ENCODE data around the gene PTTG1IP. TPM values are rescaled to one million over a fixed set of nuclear protein-coding genes. Genes with fewer than 3 reads are reported as not detected.

Gene PTTG1IP
- total and polyA plus RNA-seq, 2 of the 4 experiments (the other 2 are of a cell fraction): 167 to 194 TPM

GRCh38 chr21:44812640-44813039 is 60.9 kb downstream of the PTTG1IP start:
- no peak for DNase-seq
- no peak overlapping the region for H2AFZ ChIP-seq (replicated peaks; ENCODE audit: low read length, poor library complexity)
- H3K79me1 ChIP-seq (ENCODE audit: low read depth in 1 of 2, low read length in 2 of 2): peaks cover 37 to 86% of the 10 kb centered on the region in 2 experiments
- H4K91ac ChIP-seq (ENCODE audit: insufficient read depth, low read depth, low read length): no peak overlapping the region
- peaks cover 33% of the 10 kb centered on the region for H3K36me3 ChIP-seq (ENCODE audit: control insufficient read depth, insufficient read depth, low read length)
- no peak overlapping the region for H3K4me3 ChIP-seq (ENCODE audit: insufficient read depth, low read depth, low read length)
- H2AK5ac ChIP-seq (ENCODE audit: low read depth, low read length): no peak overlapping the region
- H2BK120ac ChIP-seq (ENCODE audit: low read depth, low read length): no peak overlapping the region
- ChIA-PET CTCF (no interaction called here), POLR2A (ENCODE audit: unreplicated experiment) (no interaction called here)
- H3K4me1 ChIP-seq (ENCODE audit: control insufficient read depth, insufficient read depth, low read length): peaks cover 7% of the 10 kb centered on the region; the same call in 1 of the 2 replicates
- intact Hi-C loops (cut with micrococcal nuclease): no loop called here
- in situ Hi-C loops (cut with MboI; ENCODE audit: low sequenced_read_pairs): loop anchor here (25.0 kb wide), 1 partner anchor 300 kb away; no protein-coding TSS in a partner anchor
- no peak overlapping the region for H3K27ac ChIP-seq (ENCODE audit: insufficient read depth, low read length)
- H4K8ac ChIP-seq (ENCODE audit: low read depth in 2 of 2, low read length in 2 of 2): no peak overlapping the region
- ATAC-seq (ENCODE audit: low read depth): no peak
- H3K4me2 ChIP-seq (ENCODE audit: low read depth, low read length): no peak overlapping the region
- no peak overlapping the region for H2BK20ac ChIP-seq (ENCODE audit: low read depth, low read length)
- dilution Hi-C loops (cut with HindIII; ENCODE audit: low sequenced_read_pairs, unreplicated experiment): no loop called here
- H2AK9ac ChIP-seq (replicated peaks; ENCODE audit: low read depth, low read length, poor library complexity): no peak overlapping the region
- no peak overlapping the region for H3K23ac ChIP-seq (ENCODE audit: low read depth, low read length)
- H3K9ac ChIP-seq (ENCODE audit: low read depth, low read length): no peak overlapping the region
- no CpG with 5 or more reads among the region's 14 CpGs for WGBS, 2 experiments (ENCODE audit: extremely low coverage in 2 of 2, insufficient read length in 1 of 2)
- no peak overlapping the region for H3K18ac ChIP-seq (ENCODE audit: low read depth, low read length)
- peaks cover 11% of the 10 kb centered on the region for H3K9me1 ChIP-seq (ENCODE audit: insufficient read depth, low read length)
- no peaks in the 10 kb centered on the region for H3K9me3 ChIP-seq (ENCODE audit: control insufficient read depth, insufficient read depth, low read length)
- peaks cover 78% of the 10 kb centered on the region for H4K20me1 ChIP-seq (ENCODE audit: insufficient read depth, low read length)
- TF ChIP-seq NFE2L2 (IDR thresholded peaks at IDR 0.05; ENCODE audit: low read depth, low read length) (no peak), RAD21 (IDR thresholded peaks at IDR 0.05; ENCODE audit: low read length) (no peak), ELK1 (IDR thresholded peaks at IDR 0.05; ENCODE audit: borderline replicate concordance, low read depth, low read length) (no peak), BHLHE40 (IDR thresholded peaks at IDR 0.05; ENCODE audit: low read depth, low read length) (no peak), POLR2A (IDR thresholded peaks at IDR 0.05; ENCODE audit: low read depth, low read length) (no peak), RFX5 (IDR thresholded peaks at IDR 0.05; ENCODE audit: low read depth, low read length) (no peak), MXI1 (IDR thresholded peaks at IDR 0.05; ENCODE audit: borderline replicate concordance, low read depth, low read length) (no peak), USF2 (IDR thresholded peaks at IDR 0.05; ENCODE audit: low read depth, low read length) (no peak), CTCF (conservative IDR thresholded peaks at IDR 0.05; ENCODE audit: low read depth, low read length) (no peak), CHD1 (IDR thresholded peaks at IDR 0.05; ENCODE audit: low read depth, low read length) (no peak), MAZ (IDR thresholded peaks at IDR 0.05; ENCODE audit: borderline replicate concordance, low read depth, low read length) (no peak), SMC3 (IDR thresholded peaks at IDR 0.05; ENCODE audit: low read depth, low read length) (no peak), MAFK (IDR thresholded peaks at IDR 0.05; ENCODE audit: low read depth, low read length) (no peak), RCOR1 (IDR thresholded peaks at IDR 0.05; ENCODE audit: insufficient replicate concordance, low read length) (no peak), FOS (IDR thresholded peaks at IDR 0.05; ENCODE audit: low read depth, low read length) (no peak)
- H3K4ac ChIP-seq (ENCODE audit: low read depth, low read length): no peak overlapping the region
- BruUV-seq (replicated peaks): no TSS peak
- H3K27me3 ChIP-seq (ENCODE audit: control insufficient read depth, insufficient read depth, low read length): no peaks in the 10 kb centered on the region
- H4K5ac ChIP-seq (ENCODE audit: low read depth, low read length): no peak overlapping the region
- H3K56ac ChIP-seq (ENCODE audit: extremely low read depth, insufficient read depth, low read length): no peak overlapping the region
- H2BK5ac ChIP-seq (ENCODE audit: low read depth, low read length, poor library complexity, severe bottlenecking): no peak overlapping the region
- H2BK15ac ChIP-seq (ENCODE audit: low read depth, low read length): no peak overlapping the region
- no peak overlapping the region for H3K14ac ChIP-seq (replicated peaks; ENCODE audit: low read depth, low read length)

Data from IMR-90 (cell line).